GM18867 (cell line): ENCODE measurements around the gene PITX3.

Source experiments
- ATAC-seq: cut with Tn5 transposase; IDR thresholded peaks from one replicate; pipeline ENCODE4 v1.9.1; 2021; ENCODE audit warnings: mild to moderate bottlenecking, moderate library complexity; ENCODE audit not compliant: unreplicated experiment

The PITX3 gene

DNA sequence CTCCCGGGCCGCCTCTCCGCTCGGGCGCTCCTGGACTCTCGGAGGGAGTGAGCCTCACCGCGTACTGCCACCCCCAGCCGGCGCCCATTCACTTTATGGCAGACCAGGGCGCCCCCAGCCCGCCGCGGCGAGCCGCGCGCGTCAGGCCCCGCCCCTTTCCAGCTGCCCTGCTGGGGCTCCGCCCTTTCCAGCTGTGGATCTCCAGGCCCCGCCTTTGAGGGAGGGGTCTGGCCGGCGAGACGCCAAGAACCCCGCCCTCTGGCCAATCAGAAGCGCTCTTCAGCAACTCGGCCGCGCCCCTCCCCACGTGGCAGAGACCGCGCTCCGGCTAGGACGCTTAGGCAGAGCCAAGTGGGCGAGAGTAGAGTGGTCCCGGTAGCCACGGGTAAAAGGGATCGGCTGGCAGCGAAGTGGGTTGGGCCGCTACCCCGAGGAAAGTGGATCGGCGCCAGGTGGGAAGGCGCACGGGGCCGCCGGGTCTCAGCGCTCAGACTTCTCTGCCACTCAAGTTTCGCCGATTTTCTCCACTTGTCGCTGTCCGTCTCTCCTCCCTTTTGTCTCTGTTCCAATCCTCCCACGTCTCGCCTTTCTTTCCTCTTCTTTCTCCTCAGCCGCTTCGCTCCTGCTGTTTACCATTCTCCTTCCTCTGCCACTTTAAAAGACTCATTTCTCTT is at the start of gene PITX3:
Gene PITX3 (minus strand): TSS at position 69 of the 674 bp plus-strand sequence. CDS start 9,432 bp downstream, outside the sequence.
- peak; percentile 39 for ATAC-seq

DNA sequence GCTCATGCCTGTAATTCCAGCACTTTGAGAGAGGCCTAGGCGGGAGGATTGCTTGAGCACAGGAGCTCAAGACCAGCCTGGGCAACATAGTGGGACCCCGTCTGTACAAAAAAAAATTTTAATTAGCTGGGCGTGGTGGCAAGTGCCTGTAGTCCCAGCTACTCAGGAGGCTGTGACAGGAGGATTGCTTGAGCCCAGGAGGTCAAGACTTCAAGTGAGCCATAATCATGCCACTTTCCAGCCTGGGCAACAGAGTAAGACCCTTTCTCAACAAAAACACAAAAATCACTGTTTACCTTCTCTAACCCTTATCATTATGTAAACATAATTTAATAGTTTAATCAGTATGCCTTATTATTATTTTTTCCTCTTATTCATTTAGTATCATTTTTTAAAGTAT is 48.5 kb upstream of the PITX3 start:
- ATAC-seq, result no peak

DNA sequence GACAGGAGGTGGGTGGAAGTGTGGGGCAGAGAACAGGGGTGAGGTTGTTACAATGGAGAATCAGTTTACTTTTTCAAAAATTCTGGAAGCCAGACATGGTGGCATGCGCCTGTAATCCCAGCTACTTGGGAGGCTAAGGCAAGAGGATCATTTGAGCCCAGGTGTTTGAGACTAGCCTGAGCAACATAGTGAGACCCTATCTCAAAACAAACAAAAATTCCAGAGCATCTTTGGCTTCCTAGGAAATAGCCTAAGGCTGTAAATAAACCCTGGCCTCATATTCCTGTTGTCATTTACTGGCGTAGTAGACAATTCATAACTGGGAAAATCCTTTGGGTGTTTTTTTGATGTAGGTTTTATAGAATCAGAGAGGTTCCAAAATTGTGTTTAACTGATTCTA is 48.0 kb upstream of the PITX3 start:
- ATAC-seq, result no peak

DNA sequence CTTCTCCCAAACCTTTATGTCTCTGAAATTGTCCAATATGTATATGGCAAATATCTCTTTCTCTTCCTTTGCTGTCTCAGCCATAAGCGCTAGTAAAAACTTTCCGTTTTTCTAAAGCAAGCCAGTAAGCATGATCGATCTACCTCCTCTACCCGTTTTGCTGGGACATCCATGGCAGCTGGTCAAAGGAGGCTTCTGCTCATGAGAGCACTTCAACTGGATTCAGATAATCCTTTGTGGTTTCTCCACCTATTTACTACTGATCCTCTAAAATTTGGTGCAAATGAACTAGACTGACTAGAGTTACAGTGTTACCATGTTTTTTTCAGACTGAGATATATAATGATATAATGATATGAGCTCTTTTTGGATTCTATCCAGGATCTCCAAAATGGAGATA is 46.7 kb upstream of the PITX3 start:
- no peak for ATAC-seq

DNA sequence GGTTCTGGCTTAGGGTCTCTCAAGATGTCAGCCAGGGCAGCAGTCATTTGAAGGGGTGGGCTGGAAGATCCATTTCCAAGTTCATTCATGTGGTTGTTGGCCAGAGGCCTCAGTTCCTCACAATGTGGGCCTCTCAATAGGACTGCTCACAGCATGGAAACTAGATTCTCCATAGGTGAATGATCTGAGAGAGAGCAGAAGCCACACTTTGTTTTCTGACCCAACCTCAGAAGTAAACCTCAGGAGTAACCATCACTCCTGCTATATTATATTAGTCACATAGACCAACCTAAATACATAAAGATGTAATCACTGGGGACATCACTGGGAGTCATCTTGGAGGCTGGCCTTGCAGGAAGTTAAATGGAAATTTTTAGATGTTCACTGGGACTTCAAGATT is 46.2 kb upstream of the PITX3 start:
- ATAC-seq, result no peak

DNA sequence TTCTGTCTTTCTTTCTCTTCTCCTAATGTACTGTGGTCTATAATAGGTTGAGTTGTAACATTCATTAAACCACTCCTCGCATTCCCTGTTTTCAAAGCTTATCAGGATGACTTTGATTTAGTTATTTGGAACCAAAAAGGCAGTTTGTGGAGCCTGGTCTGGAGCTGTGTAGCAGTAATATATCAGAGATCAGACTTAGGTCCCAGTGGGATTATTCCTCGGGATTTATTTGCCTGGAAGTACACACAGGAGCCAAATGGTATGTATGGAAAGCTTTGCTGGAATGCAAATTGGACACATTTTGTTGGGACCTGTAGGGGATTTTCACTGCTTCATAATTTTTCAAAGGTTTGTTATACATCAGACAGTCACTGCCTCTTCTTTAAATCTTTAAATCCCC is 44.9 kb upstream of the PITX3 start:
- ATAC-seq, result no peak

DNA sequence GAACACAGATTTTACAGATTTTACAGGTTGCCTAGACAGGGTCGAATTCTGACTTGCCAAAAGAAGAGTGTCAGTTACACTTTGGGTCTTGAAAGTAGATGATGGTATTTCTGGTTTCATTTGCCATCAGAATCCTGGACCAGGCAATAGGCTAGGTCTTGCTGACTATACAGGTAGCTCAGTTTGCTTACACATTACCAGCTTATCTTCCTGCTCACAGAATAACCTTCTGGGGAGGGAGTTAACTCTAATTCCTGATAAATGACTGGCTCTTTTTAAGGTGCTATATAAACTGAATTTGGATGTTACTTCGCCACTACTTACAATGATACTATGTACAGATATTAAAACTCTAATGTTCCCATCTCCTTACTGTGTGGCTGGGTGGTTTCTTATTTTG is 43.8 kb upstream of the PITX3 start:
- ATAC-seq, result no peak

DNA sequence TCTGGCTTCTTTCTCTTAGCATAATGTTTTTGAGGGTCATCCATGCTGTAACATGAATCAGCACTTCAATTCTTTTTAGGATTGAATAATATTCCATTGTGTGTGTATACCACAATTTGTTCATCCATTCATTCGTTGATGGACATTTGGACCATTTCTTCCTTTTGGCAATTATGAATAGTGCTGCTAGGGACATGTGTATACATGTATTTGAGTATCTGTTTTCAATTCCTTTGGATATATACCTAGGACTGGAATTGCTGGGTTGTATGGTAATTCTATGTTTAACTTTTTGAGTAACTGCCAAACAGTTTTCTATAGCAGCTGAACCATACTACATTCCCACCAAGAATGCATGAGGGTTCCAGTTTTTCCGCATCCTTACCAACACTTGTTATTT is 43.2 kb upstream of the PITX3 start:
- no peak for ATAC-seq

DNA sequence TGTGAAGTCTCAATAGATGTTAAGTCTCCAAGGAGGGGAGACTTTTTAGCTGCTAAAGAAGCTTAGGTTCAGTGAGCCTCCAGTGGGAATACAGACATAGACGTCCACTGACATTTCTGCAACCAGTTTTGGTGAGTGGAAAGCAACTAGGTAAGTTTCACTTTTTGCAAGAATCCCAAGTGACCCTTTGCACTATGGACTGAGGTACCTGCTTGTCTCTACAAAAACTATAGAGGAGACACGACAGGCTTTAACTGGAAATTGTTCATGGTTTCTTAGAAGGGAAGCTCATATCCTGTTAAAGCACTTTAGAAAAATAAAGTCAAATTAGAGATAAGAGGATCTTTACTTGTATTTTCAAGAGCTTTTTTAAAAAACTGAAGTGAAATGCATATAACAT is 42.6 kb upstream of the PITX3 start:
- ATAC-seq, result no peak

DNA sequence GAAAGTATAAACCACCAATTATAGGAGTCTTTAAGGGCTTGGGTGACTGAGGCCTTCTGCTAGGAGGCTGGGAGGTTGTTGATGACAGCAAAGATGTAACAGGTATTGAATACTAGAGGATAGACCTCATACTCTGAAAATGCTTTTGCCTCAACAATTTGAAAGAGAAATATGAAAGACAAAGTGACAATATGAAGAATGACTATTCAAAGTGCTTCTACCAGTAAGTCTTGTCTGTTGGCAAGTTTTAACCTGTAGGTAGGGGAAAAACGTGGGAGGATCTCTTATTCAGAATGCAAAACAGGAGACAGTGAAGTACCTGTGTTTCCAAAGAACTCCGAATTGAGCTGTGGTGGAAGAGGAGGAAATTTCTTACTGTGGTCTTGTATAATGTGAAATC is 42.2 kb upstream of the PITX3 start:
- ATAC-seq, result no peak

DNA sequence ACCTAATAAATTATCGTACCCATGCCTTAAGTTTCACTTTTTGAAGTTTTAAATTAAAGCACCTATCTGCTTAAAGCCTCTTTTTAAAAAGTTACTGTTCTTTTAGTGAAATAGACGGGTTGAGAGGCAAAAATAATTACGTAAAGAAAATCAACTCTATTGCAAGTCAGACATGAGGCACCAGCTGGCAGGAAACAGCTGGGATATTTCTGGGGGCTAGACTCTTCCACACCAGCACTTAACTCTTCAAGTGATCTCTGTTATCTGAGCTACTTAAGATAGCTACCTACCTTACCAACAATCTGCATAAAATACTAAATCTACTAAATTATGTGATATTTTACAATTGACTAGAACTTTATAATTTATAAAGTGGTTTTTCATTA is 39.8 kb upstream of the PITX3 start:
- ATAC-seq, result no peak

DNA sequence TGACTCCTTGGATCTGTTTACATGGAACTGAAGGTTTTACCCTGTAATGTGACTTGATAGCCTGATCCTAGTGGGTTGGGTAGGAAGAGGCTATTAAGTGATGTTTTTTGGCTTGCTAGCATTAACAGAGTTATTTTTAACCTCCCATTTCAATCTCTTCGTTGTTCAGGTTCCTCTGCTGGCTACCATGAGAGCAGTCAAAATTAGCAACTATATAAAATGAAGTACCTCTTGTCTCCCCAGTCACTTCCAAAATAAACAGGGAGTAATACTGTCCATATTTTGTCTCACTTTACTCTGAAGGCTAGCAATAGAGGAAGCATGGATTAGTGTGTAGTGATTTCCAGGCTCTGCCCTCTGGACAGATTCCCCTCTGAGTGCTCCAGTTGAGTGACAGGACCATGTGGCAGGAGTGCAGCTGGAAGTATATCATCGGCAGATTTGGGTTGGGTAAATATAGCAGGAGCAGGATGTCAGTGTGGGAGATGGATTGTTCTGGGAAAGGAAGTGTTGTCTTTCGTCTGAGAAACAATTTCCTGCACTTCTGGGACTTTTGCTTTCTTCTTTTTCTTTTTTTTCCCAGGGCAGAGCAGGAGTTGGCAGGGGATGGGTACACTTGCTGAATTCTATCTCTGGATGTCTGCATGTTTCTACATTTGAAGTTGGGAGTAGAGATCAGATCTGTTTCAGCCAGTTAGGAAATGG is 39.2 kb upstream of the PITX3 start:
- ATAC-seq, result no peak

DNA sequence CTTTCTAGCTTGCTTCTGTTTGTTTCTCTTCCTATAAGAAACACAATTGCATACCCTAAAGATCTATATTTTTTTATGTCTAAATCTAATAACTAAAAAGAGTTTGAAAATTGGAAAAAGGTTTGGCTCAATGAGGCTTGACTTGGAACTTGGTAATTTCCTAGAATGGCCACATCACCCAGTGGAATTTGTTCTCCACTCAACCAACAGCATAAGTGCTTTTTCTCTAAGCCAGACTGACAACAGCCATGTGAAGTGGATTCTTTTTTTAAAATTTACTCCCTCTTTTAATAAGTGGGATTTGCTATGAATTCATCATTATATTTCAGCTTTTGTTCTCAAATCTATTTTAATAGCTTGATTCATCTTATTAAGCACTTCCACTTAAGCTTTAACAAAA is 37.8 kb upstream of the PITX3 start:
- ATAC-seq, result no peak

DNA sequence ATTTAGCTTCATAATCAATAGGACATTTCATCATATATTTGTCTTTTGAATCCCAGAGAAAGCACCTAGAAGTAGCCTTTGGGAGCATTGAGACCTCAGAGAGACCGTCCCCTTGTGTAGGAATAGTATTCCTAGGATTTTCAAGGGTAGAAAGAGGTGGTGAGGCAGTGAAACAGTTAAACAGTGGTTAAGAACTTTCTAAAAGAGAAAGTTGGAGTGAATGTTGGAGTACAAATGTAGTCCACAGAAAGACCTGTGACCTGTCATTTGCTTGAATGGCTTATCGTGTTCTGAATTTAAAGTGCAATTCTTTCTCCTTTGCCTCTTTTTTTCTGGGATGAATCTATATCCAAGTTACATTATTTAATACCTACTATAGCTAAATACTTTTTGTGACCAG is 34.0 kb upstream of the PITX3 start:
- no peak for ATAC-seq

DNA sequence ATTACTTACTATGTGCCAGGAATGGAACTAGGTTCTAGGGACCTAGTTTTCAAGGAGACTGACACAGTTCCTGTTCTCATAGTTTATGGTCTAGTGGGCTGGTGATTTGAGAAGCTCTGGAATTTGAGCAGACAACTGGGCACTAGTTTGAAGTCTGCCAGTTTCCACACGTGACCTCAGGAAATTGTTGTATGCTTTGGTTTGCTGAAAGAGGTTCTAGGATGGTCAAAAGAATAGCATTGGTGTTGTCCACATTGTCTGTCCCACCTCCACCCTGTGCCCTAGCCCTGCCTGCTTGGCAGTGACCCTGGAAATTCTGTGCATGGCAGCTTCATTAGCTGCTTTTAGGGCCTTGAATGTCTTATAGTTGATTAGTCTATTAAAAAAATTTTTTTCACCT is 32.8 kb upstream of the PITX3 start:
- ATAC-seq, result no peak

DNA sequence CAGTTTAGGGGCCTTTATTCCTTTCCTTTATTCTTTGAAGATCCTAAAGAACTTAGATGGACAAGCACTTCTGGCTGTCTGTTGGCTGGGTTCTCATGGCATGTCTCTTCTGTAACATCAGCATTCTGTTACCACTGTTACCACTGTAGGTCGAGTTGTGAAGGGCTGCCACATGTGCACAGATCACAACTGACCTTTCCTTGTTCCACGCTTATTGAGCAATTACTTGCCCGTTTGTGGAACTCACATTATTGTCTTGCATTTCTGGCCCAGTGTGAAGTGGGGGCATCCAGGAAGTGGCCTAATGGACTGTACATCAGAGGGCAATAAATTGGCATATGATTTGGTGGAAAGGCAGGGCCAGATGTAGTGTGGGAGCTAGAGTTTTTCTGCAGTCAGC is 27.7 kb upstream of the PITX3 start:
- ATAC-seq, result no peak

DNA sequence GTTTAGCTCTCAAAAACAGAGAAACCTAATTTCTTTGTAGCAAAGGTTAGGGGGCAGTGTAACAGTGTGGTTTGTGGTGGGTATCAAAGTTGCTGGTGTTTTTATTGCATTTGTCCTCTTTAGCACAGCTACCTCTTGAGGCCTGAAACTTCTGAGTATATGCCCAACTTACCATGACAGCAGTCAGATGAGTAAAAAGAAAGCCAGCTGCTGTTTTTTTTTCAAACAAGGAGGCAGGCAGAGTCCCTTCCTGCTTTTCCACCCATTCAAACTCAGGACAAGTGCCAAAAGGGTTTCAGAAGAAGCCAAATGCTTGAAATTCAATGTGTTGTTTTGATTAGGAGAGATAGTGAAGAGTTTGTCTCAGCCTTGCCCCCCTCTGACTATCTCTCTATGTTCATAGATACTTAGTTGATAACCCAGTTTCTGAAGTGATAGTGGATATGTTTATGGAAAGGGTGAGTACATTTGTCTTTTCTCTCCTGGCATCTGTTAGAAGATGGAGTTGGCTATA is 27.1 kb upstream of the PITX3 start:
- no peak for ATAC-seq

DNA sequence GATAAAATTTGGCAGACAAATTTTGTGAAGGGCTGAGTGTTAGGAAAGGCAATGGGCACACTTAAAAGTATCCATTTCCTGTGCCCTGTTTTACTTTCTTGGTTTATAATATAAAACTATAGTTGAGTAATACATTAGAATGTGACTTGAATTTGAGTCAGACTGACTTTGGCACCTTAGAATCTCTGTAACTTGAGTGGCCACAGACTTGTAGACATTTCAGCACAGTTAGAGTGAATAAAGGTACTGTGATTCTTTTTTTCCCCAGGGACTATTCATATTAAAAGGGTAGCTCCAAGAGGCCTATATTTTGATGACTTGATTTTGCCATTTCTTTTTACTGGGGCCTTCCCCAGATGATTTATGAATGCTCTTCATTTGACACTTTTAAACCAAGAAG is 26.4 kb upstream of the PITX3 start:
- ATAC-seq, result no peak

DNA sequence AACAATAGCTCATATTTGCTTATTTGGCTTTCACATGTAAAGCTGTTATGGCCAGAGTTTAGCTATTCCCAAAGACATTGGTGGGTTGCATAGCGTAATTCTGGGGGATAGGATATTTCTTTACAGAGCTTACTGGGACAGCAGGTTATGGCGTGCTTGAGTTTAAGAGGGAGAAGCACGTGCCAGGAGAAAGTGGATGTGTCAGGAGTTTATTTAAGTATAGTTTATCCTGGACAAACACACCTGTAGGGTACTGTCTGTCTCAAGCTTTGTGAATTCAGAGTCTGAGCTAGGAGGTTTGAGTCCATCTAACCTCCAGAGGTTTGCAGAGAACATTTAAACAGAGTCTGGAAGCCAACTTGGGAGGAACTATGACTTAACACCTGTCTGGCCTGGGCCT is 25.4 kb upstream of the PITX3 start:
- ATAC-seq, result no peak

DNA sequence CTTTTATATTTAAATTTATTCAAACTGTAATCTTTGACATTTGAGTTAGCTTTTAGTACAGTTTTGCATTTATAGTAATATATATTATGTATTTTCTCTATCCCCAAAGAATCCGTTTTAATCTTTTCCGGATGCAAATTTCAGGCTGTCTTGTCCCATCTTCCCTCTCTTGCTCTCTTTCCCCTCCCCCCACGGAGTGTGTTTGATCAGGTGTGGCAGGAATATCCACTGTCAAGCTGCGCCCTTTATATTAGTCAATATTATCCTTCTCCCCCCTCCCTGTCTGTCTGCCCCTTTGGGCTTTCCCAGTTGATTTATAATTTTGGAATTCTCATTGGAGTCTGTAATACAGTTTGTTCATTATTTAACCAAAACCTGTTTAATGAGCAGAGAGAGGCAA is 23.1 kb upstream of the PITX3 start:
- no peak for ATAC-seq

DNA sequence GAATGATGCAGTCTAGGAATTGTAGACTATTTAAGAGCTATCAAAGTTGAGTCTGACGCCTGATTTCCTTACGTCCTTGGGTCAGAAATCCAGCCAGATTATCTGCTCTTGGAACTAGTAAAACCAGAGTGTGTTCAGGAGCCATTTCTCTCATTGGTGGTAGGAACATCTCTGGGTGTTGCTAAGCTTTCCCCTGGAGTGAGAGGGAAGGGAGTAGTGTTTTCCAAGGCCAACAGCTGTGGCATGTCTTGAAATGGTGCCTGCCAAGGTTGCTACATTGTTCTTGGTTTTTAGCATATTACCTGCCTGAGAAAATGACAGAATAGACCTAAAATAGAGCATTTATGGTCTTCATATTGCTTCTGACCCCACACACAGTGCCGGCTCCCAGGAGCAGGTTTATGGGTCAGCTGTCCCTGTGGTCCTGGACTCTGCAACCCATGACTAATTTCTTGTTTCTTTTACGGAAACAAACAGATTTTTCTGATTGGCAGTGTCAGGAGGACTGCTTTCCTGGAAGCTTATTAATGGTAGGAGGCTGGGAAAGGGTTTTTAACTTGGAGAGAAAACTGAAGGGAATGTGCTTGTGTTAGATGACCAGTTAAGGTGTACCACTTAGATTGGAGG is 21.5 kb upstream of the PITX3 start:
- no peak for ATAC-seq

DNA sequence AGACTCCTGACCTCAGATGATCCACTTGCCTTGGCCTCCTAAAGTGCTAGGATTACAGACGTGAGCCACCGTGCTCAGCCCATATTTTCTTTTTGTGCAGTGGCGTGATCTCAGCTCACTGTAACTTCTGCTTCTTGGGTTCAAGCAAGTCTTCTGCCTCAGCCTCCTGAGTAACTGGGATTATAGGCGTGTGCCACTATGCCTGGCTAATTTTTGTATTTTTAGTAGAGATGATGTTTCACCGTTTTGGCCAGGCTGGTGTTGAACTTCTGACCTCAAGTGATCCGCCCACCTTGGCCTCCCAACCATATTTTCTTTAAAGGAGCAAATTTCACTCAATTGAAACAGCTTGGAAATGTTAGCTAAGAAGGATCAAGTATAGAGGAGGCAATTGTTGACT is 20.5 kb upstream of the PITX3 start:
- no peak for ATAC-seq
